SK-N-MC (cell line): ENCODE results near the gene ATP6V1F.

Experiments
- FOXP2 ChIP-seq: optimal IDR thresholded peaks from 2 replicates; pipeline ENCODE3; 2011; ENCODE audit warnings: mild to moderate bottlenecking, moderate library complexity; ENCODE audit not compliant: insufficient read depth; ENCODE audit errors: extremely low read length, control extremely low read depth
- POLR2AphosphoS5 ChIP-seq: IDR thresholded peaks from 2 replicates; pipeline ENCODE4 v1.6.1; 2012; ENCODE audit warnings: mild to moderate bottlenecking, low read depth, low read length, borderline replicate concordance

DNA sequence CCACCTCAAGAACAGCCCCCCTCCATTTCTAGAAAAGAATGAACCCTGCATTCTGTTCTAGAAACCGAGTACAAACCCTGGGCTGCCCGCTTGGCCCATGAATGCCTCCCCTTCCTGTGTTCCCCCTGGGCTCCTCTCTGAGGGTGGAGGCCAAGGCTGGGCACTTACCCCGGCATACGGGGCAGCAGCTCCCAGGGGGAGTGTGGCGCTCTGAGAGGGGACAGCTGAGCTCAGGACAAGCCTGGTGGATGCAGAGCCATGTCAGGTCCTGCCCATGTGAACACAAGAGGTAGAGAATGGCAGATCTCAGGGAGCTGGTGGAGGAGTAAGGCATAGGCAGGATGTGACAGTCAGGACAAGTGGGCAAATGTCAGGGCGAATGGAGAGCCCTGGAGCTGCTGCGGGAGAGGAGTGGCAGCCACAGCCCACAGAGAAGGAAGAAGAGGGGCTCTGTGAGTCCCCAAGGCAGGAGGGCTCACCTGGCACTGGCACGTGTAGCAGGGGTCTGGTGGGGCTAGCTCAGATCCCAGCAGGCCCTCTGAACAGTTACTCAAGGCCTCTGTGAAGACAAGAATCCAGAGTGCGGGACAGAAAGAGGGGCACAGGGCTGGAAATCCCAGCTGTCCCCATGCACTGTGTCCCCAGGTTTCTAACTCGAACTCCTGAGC lies 18.9 kb downstream of the ATP6V1F start:
- TF ChIP-seq POLR2AphosphoS5, result no peak
- no peak for TF ChIP-seq FOXP2
